HG03575 (cell line): ENCODE data around the gene PRR12.
"Not testable (repeated sequence)": the region's sequence is repeated elsewhere in the genome, so short reads cannot be mapped to it uniquely, and the experiment has no call there.

ENCODE experiments used
- ATAC-seq: cut with Tn5 transposase; IDR thresholded peaks from one replicate; pipeline ENCODE4 v1.9.1; 2021; ENCODE audit not compliant: unreplicated experiment, insufficient number of reproducible peaks, low FRiP score; ENCODE audit errors: extremely low read depth

Gene PRR12

DNA sequence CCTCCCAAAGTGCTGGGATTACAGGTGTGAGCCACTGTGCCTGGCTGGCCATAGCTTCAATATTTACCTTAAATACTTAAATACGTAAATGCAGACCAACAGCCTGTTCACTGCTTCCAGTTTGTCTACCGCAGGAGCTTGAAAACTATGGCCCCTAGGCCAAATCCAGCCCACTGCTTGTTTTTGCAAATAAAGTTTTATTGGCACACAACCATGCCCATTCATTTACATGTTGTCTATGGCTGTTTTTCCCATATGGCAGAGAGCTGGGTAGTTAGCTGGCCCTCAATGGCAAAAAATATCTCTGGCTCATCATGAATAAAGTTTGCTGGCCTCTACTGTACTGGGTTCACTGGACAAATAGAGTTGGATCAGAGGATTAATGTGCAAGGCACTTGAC, 11.8 kb downstream of the PRR12 start:
- ATAC-seq: no peak

DNA sequence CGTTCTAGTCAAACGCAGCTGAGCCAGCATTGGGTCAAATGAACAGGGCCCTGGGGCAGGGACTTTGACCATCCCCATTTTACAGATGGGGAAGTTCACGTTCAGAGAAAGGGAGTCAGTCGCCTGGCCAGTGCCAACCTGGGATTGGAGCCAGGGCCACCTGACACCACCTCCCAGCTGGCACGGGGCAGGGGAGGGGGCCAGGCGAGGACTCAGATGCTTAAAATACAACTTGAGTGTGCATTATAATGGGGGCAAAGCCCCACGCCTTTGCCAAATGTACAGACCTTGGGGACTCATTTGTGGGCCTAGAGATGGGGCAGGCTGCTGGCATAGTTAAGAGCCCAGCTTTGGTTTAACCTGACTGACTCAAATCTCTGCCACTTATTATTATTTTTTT, 14.6 kb downstream of the PRR12 start:
- no peak for ATAC-seq

DNA sequence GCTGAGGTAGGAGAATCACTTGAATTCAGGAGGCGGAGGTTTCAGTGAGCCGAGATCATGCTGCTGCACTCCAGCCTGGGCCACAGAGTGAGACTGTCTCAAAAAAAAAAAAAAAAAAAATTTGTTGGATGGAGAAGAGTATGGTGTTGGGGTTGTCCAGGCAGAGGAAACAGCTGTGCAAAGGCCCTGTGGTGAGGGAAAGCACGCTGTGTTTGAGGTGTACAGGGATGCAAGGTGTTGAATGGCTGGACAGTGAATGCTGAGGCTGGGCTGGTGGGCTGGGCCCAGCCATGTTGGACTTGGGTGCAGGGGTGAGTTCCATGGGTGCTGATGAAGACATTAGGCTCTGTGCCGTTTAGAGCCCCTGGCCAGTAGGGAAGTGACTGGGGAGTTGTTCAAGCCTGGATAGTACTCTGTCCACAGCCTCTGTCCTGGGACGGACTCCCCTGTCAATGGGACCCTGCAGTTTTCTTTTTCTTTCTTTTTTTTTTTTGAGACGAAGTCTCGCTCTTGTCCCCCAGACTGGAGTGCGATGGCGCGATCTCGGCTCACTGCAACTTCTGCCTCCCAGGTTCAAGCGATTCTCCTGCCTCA, 18.6 kb downstream of the PRR12 start:
- ATAC-seq: no peak

DNA sequence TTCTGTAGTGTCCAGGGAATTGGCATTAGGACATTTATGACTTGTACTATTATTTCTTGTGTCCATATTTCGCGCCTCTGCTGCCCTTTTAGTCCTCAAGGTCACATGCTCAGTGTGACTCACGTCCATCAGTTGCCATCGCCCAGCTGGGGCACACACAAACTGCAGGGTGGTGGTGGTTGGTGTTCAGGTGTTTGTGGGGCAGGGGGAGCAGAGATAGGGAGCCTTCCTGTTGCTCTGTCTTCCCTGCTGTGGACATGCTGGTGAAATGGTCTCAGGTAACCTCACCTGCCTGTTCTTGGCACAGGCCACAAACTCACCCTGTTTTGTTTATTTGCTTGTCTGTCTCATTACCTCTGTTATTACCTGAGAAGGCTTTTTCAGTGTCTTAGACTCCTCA, 22.4 kb downstream of the PRR12 start:
- no peak for ATAC-seq

GRCh38 chr19:49614096-49614833, 23.3 kb downstream of the PRR12 start:
- no peak for ATAC-seq

DNA sequence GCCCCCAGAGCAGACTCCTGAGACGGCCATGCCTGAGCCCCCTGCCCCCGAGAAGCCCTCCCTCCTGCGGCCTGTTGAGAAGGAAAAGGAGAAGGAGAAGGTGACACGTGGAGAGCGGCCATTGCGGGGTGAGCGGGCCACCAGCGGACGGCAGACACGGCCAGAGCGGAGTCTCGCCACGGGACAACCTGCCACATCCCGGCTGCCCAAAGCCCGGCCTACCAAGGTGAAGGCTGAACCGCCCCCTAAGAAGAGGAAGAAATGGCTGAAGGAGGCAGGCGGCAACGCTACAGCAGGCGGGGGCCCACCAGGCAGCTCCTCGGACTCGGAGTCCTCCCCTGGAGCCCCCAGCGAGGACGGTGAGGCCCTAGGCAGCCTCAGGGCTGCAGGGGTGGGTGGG, 24.9 kb downstream of the PRR12 start:
- ATAC-seq: no peak

- no peak for ATAC-seq
These were observed 25.6 kb downstream of the PRR12 start for GRCh38 chr19:49616532-49616931.

DNA sequence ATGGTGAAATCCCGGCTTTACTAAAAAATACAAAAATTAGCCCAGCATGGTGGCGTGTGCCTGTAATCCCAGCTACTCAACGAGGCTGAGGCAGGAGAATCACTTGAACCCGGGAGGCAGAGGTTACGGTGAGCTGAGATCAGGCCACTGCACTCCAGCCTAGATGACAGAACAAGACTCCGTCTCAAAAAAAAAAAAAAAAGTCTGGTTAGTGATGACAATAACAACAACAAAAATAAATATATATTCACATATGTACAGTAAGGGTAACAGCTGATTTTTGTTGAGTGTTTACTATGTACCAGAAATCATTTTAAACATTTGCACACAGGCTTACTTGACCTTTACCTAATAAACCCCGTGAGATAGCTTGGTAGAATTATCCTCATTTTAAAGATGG, 26.0 kb downstream of the PRR12 start:
- no peak for ATAC-seq

- ATAC-seq: not testable (repeated sequence)
These were observed 26.9 kb downstream of the PRR12 start for GRCh38 chr19:49617860-49618259.

GRCh38 chr19:49624967-49625910, 34.3 kb downstream of the PRR12 start:
- ATAC-seq: no peak

GRCh38 chr19:49626226-49626625, 35.2 kb downstream of the PRR12 start:
- ATAC-seq: no peak

DNA sequence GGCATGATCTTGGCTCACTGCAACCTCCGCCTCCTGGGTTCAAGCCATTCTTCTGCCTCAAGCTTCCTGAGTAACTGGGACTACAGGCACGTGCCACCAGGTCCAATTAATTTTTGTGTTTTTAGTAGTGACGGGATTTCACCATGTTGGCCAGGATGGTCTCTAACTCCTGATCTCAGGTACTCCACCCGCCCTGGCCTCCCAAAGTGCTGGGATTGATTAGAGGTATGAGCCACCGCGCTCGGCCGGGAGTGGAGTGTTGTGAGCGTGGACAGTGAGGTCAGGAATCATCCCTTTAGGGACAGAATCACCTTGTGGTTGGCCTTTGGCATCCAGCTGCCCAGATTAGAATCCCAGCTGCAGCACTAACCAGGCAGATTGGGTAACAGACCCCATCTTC, 38.7 kb downstream of the PRR12 start:
- ATAC-seq: no peak

- no peak for ATAC-seq
These were observed 40.1 kb downstream of the PRR12 start for GRCh38 chr19:49631014-49631588.

DNA sequence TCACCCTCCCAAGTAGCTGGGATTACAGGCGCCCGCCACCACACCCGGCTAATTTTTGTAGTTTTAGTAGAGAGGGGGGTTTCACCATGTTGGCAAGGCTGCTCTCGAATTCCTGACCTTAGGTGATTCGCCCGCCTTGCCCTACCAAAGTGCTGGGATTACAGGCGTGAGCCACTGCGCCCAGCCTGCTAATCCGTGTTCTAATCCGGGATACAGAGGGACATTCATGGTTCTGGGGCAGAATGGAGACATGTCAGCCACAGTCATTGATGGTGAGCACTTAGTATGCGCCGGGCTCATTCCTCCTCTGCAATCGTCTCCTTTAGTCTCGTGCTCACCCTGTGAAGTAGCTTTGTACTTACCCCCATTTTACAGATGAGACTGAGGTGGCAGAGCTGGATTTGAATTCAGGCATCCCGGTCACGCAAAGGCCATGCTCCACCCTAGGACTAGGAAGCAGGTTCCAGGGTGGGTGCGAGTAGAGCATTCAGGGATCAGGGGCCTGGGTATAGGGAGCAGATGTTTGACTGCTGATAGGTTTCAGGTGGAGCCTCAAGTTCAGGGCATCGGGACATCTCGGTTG, 40.7 kb downstream of the PRR12 start:
- no peak for ATAC-seq

DNA sequence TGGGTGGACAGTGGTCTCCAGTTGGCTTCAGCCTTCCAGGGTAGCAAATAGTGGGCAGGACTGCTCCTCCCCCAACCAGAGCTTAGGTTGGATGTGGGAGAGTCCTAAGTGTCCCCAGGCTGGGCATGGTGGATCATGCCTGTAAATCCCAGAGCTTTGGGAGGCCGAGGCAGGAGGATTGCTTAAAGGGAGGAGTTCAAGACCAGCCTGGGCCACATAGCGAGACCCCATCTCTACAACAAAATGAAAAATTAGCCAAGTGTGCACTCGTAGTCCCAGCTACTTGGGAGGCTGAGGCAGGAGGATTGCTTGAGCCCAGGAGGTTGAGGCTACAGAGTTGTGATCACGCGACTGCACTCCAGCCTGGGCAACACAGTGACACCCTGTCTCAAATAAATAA, 41.6 kb downstream of the PRR12 start:
- ATAC-seq: no peak

- ATAC-seq: not testable (repeated sequence)
These were observed 42.3 kb downstream of the PRR12 start for GRCh38 chr19:49633273-49633672.

- ATAC-seq: no peak
These were observed 44.7 kb downstream of the PRR12 start for GRCh38 chr19:49635530-49636232.

DNA sequence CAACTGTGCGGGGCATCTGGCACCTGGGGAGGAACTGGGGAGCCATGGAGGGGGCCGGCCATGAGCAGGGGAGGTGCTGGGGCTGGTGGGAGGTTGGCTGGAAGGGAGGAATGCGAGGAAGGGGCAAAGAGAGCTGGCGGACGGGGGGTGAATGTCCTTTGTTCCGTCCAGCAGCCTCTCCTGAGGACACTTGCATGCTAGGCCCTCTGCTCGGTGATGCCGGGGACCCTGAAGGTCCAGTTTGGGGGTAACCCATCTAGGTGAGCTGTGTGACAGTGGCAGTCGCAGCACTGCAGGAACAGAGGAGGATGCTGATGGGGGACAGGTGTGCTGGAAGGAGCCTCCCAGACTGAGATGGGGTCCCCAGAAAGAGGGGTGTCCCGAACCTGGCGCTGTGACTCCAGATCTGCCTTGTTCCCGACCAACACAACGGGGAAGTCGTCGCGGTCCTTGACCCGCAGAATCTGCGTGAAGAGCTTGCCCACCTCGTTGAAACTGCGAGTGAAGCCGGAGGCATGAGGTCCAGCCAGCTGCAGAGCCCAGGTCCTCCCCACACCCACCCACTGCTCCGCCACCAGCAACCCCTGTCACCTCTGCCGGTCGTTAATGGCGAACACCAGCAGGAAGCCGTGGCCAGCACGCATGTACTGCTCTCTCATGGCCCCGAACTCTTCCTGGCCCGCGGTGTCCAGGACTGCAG, 45.4 kb downstream of the PRR12 start:
- no peak for ATAC-seq
